M059J (cell line): Measurements from ENCODE around the gene ANGEL2. TPM values are rescaled to one million over a fixed set of nuclear protein-coding genes. Genes with fewer than 3 reads are reported as not detected.
"Not testable (repeated sequence)": the region's sequence is repeated elsewhere in the genome, so short reads cannot be mapped to it uniquely, and the experiment has no call there.

Experiments used
- DNase-seq: peaks from one replicate; pipeline ENCODE4 v3.0.0-alpha.2; 2012; ENCODE audit warnings: low read depth
- total RNA-seq: library from RNA; depleted of rRNA; stranded (reverse); fragments of >200 nt; shearing (Covaris generic); gene quantifications from 2 replicates; pipeline ENCODE4 v1.2.3, GENCODE V29; 2014; rRNA removed

The ANGEL2 gene
- total RNA-seq, result 19.1 and 31.8 TPM in 2 replicates

GRCh38 chr1:213015099-213016050 is at the start of gene ANGEL2:
Gene ANGEL2, minus strand, starts transcription at chr1:213015867. Its CDS starts 196 bp downstream, at chr1:213015671.
- DNase-seq, result peak; percentile 97

- DNase-seq, result no peak
These were observed 45.6 kb upstream of the ANGEL2 start for GRCh38 chr1:213061263-213061662.

GRCh38 chr1:213060836-213061235 is 45.2 kb upstream of the ANGEL2 start:
- no peak for DNase-seq

DNA sequence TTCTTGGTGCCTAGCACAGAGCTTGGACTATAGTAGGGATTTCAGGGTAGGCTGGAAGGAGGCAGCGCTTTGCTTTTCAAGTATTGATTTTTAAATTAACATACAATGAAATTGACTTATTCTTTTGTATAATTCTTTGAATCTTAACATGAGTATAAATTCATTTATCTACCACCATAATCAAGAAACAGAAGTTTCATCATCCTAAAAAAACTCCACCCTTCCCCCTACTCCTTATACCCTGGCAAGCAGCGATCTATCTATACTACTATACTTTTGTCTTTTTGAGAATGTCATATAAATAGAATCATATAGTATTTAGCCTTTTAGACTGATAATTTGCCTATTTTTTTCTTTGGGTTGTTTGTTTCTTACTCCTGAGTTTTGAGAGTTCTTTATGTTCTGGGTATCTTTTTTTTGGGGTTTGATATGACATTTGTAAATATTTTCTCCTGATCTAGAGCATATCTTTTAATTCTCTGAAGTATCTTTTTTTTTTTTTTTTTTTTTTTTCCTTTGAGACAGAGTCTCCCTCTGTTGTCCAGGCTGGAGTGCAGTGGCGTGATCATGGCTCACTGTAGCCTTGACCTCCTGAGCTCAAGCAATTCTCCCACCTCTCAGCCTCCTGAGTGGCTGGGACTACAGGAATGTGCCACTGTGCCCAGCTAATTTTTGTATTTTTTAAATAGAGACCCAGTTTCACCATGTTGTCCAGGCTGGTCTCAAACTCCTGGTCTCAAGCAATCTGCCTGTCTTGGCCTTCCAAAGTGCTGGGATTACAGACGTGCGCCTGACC is 41.8 kb upstream of the ANGEL2 start:
- DNase-seq, result no peak

- no peak for DNase-seq
These were observed 40.1 kb upstream of the ANGEL2 start for GRCh38 chr1:213055767-213056166.

- no peak for DNase-seq
These were observed 39.3 kb upstream of the ANGEL2 start for GRCh38 chr1:213054733-213055591.

GRCh38 chr1:213054142-213054541 is 38.5 kb upstream of the ANGEL2 start:
- DNase-seq, result no peak

DNA sequence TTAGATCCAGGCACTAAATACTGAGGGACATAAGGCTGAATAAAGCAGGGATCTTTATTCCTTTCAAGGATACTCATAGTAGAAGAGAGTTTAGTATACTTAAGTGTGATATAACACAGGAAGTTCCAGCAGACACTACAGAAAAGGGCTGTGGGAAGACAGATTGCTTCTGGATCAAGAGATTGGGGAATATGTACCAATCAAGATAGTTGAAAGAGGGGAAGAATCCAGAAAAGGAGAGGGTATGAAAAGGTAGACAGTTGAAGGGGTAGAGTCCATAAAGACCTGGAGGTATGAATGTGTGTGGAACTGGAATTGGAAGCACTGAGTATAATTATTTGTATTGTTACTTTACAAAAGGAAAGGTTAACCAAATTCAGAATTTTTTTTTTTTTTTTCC is 37.8 kb upstream of the ANGEL2 start:
- no peak for DNase-seq

- DNase-seq, result no peak
These were observed 36.2 kb upstream of the ANGEL2 start for GRCh38 chr1:213051881-213052202.

GRCh38 chr1:213051127-213051880 is 35.6 kb upstream of the ANGEL2 start, which contains the start of gene RPS6KC1:
Gene RPS6KC1, plus strand, starts transcription at chr1:213051241. Its CDS starts 164 bp downstream, at chr1:213051405.
- peak; percentile 87 for DNase-seq

- DNase-seq, result no peak
These were observed 35.1 kb upstream of the ANGEL2 start for GRCh38 chr1:213050745-213051126.

DNA sequence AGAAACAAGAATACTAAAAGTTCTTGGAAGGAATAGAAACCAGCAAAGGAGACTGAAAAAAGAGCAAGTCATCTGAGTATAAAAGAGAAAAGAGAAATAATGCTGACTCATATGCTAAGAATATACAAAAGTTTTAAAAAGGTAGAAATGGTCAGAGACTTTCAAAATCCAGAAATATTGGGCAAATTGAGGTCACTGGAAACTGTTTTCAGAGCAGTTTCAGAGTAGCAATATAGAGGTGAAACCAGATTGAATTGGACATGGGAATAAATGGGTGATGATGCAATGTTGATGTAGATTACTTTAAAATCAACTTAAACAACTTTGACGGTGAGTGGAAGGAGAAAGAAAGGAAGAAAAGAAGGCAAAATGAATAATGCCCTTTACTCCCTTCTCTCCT is 33.6 kb upstream of the ANGEL2 start:
- no peak for DNase-seq

DNA sequence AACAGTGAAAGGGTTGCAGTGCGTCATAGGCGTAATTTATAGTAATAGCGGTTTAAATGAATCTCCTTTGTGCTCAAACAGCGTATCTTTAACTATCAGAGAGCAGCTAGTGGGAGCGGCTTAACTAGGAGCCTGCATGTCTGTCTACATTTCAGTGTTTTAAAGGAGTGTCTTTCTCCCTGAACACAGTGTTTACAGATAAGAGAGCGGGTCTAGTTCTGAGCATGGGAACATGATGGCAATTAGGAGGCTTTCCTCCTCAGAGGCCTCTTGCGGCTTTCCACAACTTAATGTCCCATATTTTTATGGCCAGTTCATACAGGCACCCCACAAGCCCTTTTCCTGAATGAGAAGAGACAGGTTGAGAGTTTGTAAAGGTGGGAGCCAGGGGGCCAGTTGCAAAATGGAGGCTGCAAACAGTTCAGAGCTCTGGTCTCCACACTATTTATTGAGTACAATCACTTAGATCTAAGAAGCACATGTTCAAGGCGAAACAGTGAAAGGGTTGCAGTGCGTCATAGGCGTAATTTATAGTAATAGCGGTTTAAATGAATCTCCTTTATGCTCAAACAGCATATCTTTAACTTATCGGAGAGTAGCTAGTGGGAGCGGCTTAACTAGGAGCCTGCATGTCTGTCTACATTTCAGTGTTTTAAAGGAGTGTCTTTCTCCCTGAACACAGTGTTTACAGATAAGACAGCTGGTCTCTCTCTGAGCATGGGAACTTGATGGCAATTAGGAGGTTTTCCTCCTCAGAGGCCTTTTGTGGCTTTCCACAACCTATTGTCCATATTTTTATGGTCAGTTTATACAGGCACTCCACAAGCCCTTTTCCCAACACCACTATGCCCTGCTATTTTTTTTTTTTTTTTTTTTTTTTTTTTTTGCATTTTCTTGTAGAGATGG is 29.9 kb upstream of the ANGEL2 start:
- not testable (repeated sequence) for DNase-seq

DNA sequence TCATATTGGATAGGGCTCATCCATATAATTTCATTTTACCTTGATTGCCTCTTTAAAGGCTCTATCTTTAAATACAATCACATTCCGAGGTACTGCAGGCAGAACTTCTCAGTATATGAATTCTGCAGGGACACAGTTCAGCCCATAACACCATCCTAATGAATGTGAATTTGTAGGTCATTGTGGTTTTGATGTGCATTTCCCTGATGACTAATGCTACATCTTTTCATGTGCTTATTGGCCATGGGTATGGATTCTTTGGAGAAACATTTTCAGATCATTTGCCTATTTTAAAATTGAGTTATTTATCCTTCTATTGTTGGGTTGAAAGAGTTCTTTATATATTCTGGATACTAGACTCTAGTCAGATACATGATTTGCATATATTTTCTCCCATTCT is 25.8 kb upstream of the ANGEL2 start:
- peak; percentile 54 for DNase-seq

DNA sequence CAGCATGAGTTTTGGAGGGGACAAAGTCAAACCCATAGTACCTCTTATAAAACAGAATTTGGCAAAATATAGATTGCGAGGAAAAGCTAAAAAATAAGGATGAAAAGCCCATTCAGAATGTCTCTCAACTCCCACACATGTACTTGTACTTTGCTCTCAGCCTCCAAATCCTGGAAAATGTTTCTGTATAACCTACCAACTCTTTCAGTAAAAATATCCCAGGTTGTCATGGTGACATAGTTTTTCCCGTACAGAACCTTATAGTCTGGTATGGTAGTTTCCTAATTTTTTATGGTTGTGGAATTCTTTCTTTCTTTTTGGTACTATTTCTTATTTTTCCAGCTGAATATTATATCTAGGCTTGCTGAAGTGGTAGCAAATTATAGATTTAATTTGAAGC is 19.9 kb upstream of the ANGEL2 start:
- DNase-seq, result no peak

GRCh38 chr1:213034713-213035112 is 19.0 kb upstream of the ANGEL2 start:
- no peak for DNase-seq

DNA sequence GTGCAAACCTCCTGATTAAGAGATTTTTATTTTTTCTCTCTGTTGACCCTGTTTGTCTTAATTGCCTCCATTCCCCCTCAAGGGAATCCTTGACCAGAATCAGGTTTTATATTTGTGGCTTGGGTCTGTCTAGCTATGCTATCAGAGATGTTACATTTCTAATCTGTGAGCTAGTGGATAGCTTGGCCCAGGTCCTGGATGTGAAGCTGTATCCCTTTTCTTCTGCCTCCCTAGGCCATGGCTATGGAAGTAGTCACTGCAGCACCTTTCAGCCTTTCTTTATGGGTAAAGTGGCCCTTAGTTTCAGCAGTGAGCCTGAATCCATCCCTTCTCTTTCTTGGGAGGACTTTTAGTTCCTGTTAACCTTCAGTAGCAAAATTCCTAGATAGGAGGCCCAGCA is 17.0 kb upstream of the ANGEL2 start:
- no peak for DNase-seq

- not testable (repeated sequence) for DNase-seq
These were observed 11.4 kb upstream of the ANGEL2 start for GRCh38 chr1:213027024-213027423.

GRCh38 chr1:213020016-213020415 is 4.3 kb upstream of the ANGEL2 start:
- DNase-seq, result no peak

DNA sequence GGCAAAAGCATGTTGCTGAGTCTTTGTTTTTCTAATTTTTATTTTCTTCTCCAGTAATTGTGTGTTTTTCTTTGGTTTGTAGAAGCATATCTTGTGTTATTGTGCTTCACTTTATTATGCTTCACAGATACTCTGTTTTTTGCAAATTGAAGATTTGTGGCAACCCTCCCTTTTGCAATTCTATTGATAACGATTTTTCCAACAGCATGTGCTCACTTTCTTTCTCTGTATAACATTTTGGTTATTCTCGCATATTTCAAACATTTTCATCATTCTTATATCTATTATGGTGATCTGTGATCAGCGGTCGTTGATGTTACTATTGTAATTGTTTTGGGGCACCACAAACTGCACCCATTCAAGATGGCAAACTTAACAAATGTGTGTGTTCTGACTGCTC is 3.8 kb upstream of the ANGEL2 start:
- DNase-seq, result no peak
